ENCODE results near the gene CETP.

GRCh38 chr16:57021757-57022156, 60.0 kb downstream of the CETP start:
- TF ChIP-seq, protein P1, sequence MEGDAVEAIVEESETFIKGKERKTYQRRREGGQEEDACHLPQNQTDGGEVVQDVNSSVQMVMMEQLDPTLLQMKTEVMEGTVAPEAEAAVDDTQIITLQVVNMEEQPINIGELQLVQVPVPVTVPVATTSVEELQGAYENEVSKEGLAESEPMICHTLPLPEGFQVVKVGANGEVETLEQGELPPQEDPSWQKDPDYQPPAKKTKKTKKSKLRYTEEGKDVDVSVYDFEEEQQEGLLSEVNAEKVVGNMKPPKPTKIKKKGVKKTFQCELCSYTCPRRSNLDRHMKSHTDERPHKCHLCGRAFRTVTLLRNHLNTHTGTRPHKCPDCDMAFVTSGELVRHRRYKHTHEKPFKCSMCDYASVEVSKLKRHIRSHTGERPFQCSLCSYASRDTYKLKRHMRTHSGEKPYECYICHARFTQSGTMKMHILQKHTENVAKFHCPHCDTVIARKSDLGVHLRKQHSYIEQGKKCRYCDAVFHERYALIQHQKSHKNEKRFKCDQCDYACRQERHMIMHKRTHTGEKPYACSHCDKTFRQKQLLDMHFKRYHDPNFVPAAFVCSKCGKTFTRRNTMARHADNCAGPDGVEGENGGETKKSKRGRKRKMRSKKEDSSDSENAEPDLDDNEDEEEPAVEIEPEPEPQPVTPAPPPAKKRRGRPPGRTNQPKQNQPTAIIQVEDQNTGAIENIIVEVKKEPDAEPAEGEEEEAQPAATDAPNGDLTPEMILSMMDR (IDR thresholded peaks at IDR 0.05) = no peak
- no peak for TF ChIP-seq POLR2A (IDR thresholded peaks at IDR 0.05)

Data from adrenal gland (tissue), 5 donors.